HEK293 (cell line): Measurements from ENCODE around the gene BCAT1.
"Not testable (repeated sequence)": the region's sequence is repeated elsewhere in the genome, so short reads cannot be mapped to it uniquely, and the experiment has no call there.

Source experiments
- CTCF ChIA-PET: fragments of 350-600 bp; formaldehyde crosslinking; extraction: SDS; loops from one replicate; lab custom pipeline; 2021; ENCODE audit warnings: antibody characterized with exemption; lab: Yijun Ruan, JAX
- POLR2A ChIA-PET: fragments of 300-600 bp; formaldehyde crosslinking; extraction: SDS; loops from one replicate; lab custom pipeline; 2020; ENCODE audit warnings: antibody characterized with exemption, inconsistent platforms; lab: Yijun Ruan, JAX
- H3K27ac ChIP-seq: fragments of 200-500 bp; sonication (Bioruptor generic); 2 replicates; pipeline ENCODE4 v1.5.1; 2014; ENCODE audit warnings: low read depth, low read length, control low read depth, inconsistent platforms; ENCODE audit errors: extremely low read depth
- H3K36me3 ChIP-seq, 2 experiments: fragments of 200-500 bp in 1 of 2; sonication (Bioruptor generic) in 1 of 2; 1 replicate in 1 of 2; 2 replicates in 1 of 2; pipeline ENCODE4 v1.5.1; 2014 to 2017; ENCODE audit warnings: inconsistent platforms in 2 of 2, low read length in 2 of 2; ENCODE audit not compliant: control insufficient read depth in 2 of 2, insufficient read depth in 1 of 2
- H3K4me1 ChIP-seq: fragments of 200-500 bp; sonication (Bioruptor generic); 2 replicates; pipeline ENCODE4 v1.5.1; 2014; ENCODE audit warnings: mild to moderate bottlenecking, low read length, inconsistent platforms; ENCODE audit not compliant: control insufficient read depth, insufficient read depth
- H3K4me3 ChIP-seq: 2 replicates; pipeline ENCODE4 v1.5.1; 2011; ENCODE audit warnings: low read depth, mild to moderate bottlenecking, control low read depth, low read length, moderate library complexity
- H3K9me3 ChIP-seq: fragments of 200-500 bp; sonication (Bioruptor generic); 2 replicates; pipeline ENCODE4 v1.5.1; 2014; ENCODE audit warnings: low read depth, low read length, inconsistent platforms; ENCODE audit not compliant: control insufficient read depth, insufficient read depth
- HOXD13 ChIP-seq: sonication (generic); formaldehyde crosslinking; IDR thresholded peaks from 2 replicates; pipeline ENCODE4 v1.8.0; 2022; ENCODE audit warnings: missing genetic modification reagents, borderline replicate concordance
- MYNN ChIP-seq: fragments of 450-650 bp; formaldehyde crosslinking; IDR thresholded peaks from 2 replicates; pipeline ENCODE4 v1.5.1; 2016; ENCODE audit warnings: missing biosample characterization, missing genetic modification characterization, borderline replicate concordance
- SCRT2 ChIP-seq: fragments of 450-650 bp; formaldehyde crosslinking; IDR thresholded peaks from 2 replicates; pipeline ENCODE4 v1.5.1; 2016; ENCODE audit warnings: missing biosample characterization, missing genetic modification characterization
- TCF7L2 ChIP-seq: IDR thresholded peaks from 2 replicates; pipeline ENCODE4 v1.6.1; 2011; ENCODE audit warnings: low read depth, mild to moderate bottlenecking, inconsistent platforms, low read length, moderate library complexity, borderline replicate concordance
- ZBTB1 ChIP-seq: fragments of 450-650 bp; formaldehyde crosslinking; IDR thresholded peaks from 2 replicates; pipeline ENCODE4 v1.5.1; 2016; ENCODE audit warnings: missing biosample characterization, missing genetic modification characterization
- ZFP3 ChIP-seq: fragments of 450-650 bp; formaldehyde crosslinking; IDR thresholded peaks from 2 replicates; pipeline ENCODE4 v1.5.1; 2016; ENCODE audit warnings: low read depth, missing biosample characterization, missing genetic modification characterization
- ZFP69B ChIP-seq: fragments of 450-650 bp; formaldehyde crosslinking; IDR thresholded peaks from 2 replicates; pipeline ENCODE4 v1.5.1; 2016; ENCODE audit warnings: missing biosample characterization, missing genetic modification characterization
- ZNF114 ChIP-seq: fragments of 450-650 bp; formaldehyde crosslinking; IDR thresholded peaks from 2 replicates; pipeline ENCODE4 v1.5.0; 2017; ENCODE audit warnings: missing biosample characterization, missing genetic modification characterization
- ZNF221 ChIP-seq: fragments of 450-650 bp; formaldehyde crosslinking; IDR thresholded peaks from 2 replicates; pipeline ENCODE4 v1.5.1; 2017; ENCODE audit warnings: missing biosample characterization, missing genetic modification characterization, borderline replicate concordance
- ZNF37A ChIP-seq: fragments of 450-650 bp; IDR thresholded peaks from 2 replicates; pipeline ENCODE4 v1.5.1; 2018; ENCODE audit warnings: missing biosample characterization, missing genetic modification characterization
- ZNF510 ChIP-seq: fragments of 450-650 bp; formaldehyde crosslinking; IDR thresholded peaks from 2 replicates; pipeline ENCODE4 v1.5.1; 2018; ENCODE audit warnings: mild to moderate bottlenecking, missing genetic modification characterization, missing biosample characterization; ENCODE audit not compliant: insufficient replicate concordance
- ZNF560 ChIP-seq: fragments of 450-650 bp; formaldehyde crosslinking; IDR thresholded peaks from 2 replicates; pipeline ENCODE4 v1.5.1; 2017; ENCODE audit warnings: missing biosample characterization, missing genetic modification characterization, borderline replicate concordance
- ZNF600 ChIP-seq: fragments of 450-650 bp; formaldehyde crosslinking; IDR thresholded peaks from 2 replicates; pipeline ENCODE4 v1.5.1; 2016; ENCODE audit warnings: missing biosample characterization, missing genetic modification characterization
- ZNF623 ChIP-seq: fragments of 450-650 bp; formaldehyde crosslinking; IDR thresholded peaks from 2 replicates; pipeline ENCODE4 v1.5.1; 2016; ENCODE audit warnings: missing biosample characterization, missing genetic modification characterization
- ZNF629 ChIP-seq: fragments of 450-650 bp; formaldehyde crosslinking; IDR thresholded peaks from 2 replicates; pipeline ENCODE4 v1.5.1; 2017; ENCODE audit warnings: missing biosample characterization, missing genetic modification characterization
- ZNF768 ChIP-seq: fragments of 450-650 bp; formaldehyde crosslinking; IDR thresholded peaks from 2 replicates; pipeline ENCODE4 v1.5.1; 2018; ENCODE audit warnings: missing biosample characterization, mild to moderate bottlenecking, missing genetic modification characterization
- ZNF791 ChIP-seq: fragments of 450-650 bp; formaldehyde crosslinking; IDR thresholded peaks from 2 replicates; pipeline ENCODE4 v1.5.1; 2016; ENCODE audit warnings: missing biosample characterization, missing genetic modification characterization
- TF ChIP-seq, protein P1 (sequence below): fragments of 450-650 bp; IDR thresholded peaks from 2 replicates; pipeline ENCODE4 v1.5.1; 2018; ENCODE audit warnings: missing biosample characterization, missing genetic modification characterization
- TF ChIP-seq, protein P2 (sequence below): IDR thresholded peaks from 2 replicates; pipeline ENCODE4 v1.6.1; 2011; ENCODE audit warnings: mild to moderate bottlenecking, low read depth, low read length, borderline replicate concordance

Gene BCAT1

DNA sequence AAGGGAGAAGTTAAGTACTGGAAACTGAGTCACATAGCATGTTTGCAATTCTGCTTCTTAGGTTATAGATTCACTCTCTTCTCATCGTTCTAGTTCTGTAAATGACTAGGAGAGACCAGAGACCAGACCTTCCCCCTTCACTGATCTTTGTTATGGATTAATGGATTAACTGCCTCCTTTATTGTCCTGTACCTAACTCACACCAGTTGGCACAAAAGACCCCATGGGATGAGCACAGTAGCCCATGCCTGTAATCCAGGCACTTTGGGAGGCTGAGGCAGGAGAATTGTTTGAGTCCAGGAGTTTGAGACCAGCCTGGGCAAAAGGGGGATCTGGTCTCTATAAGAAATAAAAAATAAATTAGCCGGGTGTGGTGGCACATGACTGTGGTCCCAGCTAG is 20.8 kb downstream of the BCAT1 start:
- no peaks in the 10 kb centered on the region for H3K4me1 ChIP-seq
- H3K9me3 ChIP-seq = no peaks in the 10 kb centered on the region
- no peak overlapping the region for H3K27ac ChIP-seq
- CTCF ChIA-PET = no interaction called here
- TF ChIP-seq ZNF623 (tag by site-specific recombination) (no peak), ZFP69B (tag by site-specific recombination) (no peak), ZNF37A (no peak), ZNF791 (tag by site-specific recombination) (no peak)
- H3K36me3 ChIP-seq = no peaks in the 10 kb centered on the region
- POLR2A ChIA-PET = no interaction called here
- H3K4me3 ChIP-seq = no peak overlapping the region

DNA sequence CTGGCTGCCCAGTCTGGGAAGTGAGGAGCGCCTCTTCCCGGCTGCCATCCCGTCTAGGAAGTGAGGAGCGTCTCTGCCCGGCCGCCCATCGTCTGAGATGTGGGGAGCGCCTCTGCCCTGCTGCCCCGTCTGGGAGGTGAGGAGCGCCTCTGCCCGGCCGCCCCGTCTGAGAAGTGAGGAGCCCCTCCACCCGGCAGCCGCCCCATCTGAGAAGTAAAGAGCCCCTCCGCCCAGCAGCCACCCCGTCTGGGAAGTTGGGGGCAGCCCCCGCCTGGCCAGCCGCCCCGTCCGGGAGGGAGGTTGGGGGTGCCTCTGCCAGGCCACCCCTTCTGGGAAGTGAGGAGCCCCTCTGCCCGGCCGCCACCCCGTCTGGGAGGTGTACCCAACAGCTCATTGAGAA is 22.8 kb downstream of the BCAT1 start:
- H3K4me3 ChIP-seq, H3K36me3 ChIP-seq, CTCF ChIA-PET, H3K27ac ChIP-seq, H3K4me1 ChIP-seq, POLR2A ChIA-PET, H3K9me3 ChIP-seq: not testable (repeated sequence)

DNA sequence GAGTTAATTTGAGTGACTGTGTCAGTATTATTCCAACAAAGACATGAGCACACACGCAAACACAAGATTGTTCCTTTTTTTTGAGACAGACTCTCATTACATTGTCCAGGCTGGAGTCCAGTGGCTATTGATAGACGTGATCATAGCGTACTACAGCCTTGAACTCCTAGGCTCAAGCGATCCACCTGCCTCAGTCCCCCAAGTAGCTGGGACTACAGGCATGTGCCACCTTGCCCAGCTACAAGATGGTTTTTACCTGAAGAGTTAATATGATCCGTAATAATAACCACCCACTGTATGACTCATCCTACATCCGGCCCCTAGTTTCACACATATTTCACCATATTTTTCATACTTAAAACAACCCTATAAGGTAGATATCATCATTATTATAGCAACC is 26.8 kb downstream of the BCAT1 start:
- ChIA-PET POLR2A (no interaction called here), CTCF (interaction anchor here (0.6 kb wide), 1 partner anchor 697 kb away, joined by 5 read pairs; no protein-coding TSS in a partner anchor)
- Histone ChIP-seq H3K4me1 (no peaks in the 10 kb centered on the region; the same call in 1 of the 2 replicates), H3K9me3 (no peaks in the 10 kb centered on the region), H3K27ac (no peak overlapping the region), H3K36me3 (no peaks in the 10 kb centered on the region), H3K4me3 (no peak overlapping the region)
- no peak for TF ChIP-seq MYNN
- no peak for TF ChIP-seq ZNF221 (tag by site-specific recombination)
- TF ChIP-seq, protein P1, sequence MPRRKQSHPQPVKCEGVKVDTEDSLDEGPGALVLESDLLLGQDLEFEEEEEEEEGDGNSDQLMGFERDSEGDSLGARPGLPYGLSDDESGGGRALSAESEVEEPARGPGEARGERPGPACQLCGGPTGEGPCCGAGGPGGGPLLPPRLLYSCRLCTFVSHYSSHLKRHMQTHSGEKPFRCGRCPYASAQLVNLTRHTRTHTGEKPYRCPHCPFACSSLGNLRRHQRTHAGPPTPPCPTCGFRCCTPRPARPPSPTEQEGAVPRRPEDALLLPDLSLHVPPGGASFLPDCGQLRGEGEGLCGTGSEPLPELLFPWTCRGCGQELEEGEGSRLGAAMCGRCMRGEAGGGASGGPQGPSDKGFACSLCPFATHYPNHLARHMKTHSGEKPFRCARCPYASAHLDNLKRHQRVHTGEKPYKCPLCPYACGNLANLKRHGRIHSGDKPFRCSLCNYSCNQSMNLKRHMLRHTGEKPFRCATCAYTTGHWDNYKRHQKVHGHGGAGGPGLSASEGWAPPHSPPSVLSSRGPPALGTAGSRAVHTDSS (tag by site-specific recombination) = no peak
- TF ChIP-seq ZNF600 (tag by site-specific recombination) = no peak
- no peak for TF ChIP-seq SCRT2 (tag by site-specific recombination)
- no peak for TF ChIP-seq ZFP3 (tag by site-specific recombination)
- TF ChIP-seq ZNF629 = no peak
- TF ChIP-seq, protein P2, sequence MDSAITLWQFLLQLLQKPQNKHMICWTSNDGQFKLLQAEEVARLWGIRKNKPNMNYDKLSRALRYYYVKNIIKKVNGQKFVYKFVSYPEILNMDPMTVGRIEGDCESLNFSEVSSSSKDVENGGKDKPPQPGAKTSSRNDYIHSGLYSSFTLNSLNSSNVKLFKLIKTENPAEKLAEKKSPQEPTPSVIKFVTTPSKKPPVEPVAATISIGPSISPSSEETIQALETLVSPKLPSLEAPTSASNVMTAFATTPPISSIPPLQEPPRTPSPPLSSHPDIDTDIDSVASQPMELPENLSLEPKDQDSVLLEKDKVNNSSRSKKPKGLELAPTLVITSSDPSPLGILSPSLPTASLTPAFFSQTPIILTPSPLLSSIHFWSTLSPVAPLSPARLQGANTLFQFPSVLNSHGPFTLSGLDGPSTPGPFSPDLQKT = no peak
- no peak for TF ChIP-seq TCF7L2
- no peak for TF ChIP-seq HOXD13 (CRISPR knock-in tag)
- no peak for TF ChIP-seq ZNF560
- TF ChIP-seq ZNF114 (tag by site-specific recombination) = no peak
- TF ChIP-seq ZBTB1 (tag by site-specific recombination) = no peak
- no peak for TF ChIP-seq ZNF510 (tag by site-specific recombination)
- TF ChIP-seq ZNF768 (tag by site-specific recombination) = no peak
